ENCODE measurements around the gene PLEKHN1. TPM values are rescaled to one million over a fixed set of nuclear protein-coding genes. Genes with fewer than 3 reads are reported as not detected.

The PLEKHN1 gene
- total RNA-seq, 1 donor from 2014 or later, result 1.4 TPM

DNA sequence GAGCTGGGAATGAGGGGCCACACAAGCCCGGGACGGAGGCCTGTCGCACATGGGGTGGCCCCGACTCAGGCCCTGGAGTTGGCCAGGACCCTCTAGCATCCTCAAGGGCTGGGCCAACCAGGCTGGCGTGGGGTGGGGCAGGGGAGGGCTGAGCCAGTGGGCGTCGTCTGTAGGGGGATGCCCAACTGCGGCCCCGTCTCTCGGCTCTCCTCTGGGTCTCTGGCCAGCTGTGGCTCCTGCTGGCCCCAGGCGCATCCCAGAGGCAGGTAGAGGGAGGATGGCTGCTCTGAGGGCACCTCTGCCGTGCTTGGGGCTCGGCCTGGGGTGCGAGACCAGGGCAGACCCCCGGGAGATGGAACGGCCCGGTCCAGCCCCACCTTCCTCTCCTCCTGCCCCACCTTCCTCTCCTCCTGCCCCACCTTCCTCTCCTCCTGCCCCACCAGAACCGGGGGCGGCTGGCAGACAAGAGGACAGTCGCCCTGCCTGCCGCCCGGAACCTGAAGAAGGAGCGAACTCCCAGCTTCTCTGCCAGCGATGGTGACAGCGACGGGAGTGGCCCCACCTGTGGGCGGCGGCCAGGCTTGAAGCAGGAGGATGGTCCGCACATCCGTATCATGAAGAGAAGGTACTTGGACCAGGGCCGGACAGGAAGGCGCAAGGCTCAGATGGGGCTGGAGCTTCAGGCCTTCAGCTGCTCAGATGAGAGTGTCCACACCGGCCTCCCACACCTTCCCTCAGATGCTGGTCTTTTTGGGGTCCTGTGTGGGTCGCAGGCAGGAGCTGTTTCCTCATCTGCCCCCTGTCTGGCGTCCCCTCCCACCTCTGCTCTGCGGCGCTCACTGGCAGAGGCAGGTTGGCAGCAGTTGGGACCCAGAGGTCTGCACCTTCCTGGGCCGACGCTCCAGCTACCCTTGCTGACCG lies 36.3 kb upstream of the PLEKHN1 start:
- no peak for DNase-seq (ENCODE audit: extremely low read depth, low read depth, low spot score)

DNA sequence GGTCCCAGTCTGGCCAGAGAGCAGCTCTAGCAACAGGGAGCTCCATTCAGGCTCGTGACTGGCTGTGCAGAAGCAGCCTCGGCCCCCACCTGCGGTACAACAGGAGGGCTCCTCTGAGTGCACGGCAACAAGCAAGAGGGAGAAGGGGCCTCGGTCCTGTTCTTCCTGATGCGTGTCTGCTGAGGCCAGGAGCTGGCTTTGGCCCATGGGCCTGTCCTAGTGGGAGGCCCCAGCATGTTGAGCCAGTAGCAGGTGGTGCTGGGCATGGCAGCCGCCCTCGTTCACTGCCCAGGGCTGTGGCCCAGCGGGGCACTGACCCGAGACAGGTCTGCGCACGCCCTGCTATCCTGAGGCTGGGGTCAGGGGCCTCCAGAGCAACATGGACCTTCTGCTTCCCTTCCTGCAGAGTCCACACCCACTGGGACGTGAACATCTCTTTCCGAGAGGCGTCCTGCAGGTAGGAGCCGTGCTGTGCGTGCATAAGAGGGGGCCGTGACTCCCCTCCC lies 35.6 kb upstream of the PLEKHN1 start:
- no peak for DNase-seq (ENCODE audit: extremely low read depth, low read depth, low spot score)

DNA sequence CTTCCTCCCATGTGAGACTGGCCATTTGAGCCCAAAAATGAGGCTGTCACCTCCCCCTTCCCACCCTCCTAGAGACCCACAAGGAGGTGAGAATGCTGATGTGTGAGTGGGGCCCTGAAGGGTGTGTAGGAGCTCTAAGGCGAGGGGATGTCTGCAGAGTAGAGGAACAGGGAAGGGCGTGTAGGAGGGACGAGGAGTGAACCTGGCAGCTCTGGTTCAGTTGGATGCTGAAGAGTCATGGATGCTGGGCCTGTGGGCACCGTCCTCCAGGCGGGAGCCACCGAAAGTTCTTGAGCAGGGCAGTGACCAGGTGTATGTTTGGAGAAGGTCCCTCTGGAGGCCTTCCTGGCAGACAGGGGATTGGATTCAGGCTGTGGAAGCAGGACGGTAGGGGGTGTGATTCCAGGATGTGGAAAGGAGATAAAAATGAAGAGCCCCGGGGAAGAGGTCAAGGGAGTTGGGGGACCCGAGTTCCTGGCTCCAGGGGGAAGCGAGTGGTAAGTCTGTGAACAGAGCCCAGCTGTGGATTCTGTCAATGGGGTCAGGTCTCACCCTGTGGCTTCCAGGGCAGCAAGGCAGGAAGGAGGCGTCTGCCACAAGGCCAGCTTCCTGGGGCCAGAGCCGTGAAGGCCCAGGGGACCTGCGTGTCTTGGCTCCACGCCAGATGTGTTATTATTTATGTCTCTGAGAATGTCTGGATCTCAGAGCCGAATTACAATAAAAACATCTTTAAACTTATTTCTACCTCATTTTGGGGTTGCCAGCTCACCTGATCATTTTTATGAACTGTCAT lies 34.7 kb upstream of the PLEKHN1 start:
- DNase-seq (ENCODE audit: extremely low read depth, low read depth, low spot score), result no peak

DNA sequence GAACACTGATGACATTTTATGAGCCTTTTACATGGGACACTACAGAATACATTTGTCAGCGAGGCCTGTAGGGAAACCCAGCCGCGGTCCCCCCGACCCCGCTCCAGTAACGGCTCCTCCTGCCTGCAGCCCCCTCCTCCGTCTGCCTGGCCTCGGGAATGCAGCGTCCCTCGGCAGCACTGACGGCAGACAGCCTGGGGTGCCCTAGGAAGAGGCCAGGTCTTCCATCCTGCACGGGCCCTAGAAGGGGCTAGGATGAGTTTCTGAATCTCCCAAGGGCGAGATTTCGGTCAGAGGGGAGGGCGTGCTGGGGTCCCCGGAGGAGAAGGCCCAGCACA lies 34.1 kb upstream of the PLEKHN1 start:
- DNase-seq (ENCODE audit: extremely low read depth, low read depth, low spot score), result no peak

DNA sequence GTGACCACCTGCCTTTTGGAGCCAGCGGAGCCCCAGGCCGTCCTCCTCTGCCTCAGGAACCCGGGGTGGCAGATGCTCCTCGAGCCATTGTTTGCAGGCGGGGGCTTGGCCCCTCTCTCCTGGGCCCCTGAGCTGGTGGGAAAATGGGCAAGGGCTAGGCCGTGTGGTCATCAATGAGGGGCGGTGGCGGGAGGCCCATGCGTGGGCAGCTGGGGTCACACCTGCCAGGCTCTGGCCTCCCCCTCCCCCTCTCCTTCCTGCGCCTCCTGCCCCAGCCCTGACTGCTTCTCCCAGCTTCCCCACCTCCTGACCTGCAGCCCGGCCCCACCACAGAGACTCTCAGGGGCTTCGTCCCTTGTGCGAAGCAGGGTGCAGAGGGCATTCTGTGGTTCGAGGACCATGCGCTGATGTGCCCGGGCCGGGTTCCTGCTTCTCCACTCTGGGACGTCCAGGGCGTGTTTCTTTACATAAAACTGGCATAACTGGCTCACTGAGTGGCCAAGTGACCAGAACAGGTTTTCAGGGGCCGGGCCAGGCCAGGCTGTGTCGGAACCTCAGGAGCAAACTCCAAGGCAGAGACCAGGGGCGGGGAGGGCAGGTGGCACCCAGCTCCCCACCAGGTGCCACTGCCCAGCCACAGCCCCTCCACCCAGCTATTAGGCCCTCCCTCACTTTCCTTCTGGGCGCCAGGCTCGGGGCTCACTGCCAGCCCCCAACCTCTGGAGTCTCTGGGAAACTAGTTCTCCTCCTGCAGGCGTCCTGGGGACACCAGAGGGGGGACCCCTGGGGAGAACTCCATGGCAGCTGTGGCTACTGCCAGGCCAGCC lies 33.3 kb upstream of the PLEKHN1 start:
- no peak for DNase-seq (ENCODE audit: extremely low read depth, low read depth, low spot score)

DNA sequence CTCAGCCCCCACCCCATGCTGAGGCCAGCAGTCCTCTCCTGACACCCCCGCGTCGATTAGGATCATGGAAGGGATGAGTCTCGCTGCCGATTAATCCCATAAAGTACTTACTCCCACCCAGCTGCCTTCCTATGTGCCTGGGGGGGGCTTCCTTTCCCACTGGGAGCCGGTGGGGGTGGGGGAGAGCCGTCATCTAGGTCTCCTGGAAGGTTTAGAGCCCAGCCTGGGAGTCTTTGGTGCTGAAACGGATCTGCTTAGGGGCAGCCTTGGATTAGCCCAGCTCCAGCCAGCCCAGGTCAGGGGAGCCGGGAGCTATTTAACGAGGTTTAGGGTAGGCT lies 32.7 kb upstream of the PLEKHN1 start:
- DNase-seq (ENCODE audit: extremely low read depth, low read depth, low spot score), result no peak

DNA sequence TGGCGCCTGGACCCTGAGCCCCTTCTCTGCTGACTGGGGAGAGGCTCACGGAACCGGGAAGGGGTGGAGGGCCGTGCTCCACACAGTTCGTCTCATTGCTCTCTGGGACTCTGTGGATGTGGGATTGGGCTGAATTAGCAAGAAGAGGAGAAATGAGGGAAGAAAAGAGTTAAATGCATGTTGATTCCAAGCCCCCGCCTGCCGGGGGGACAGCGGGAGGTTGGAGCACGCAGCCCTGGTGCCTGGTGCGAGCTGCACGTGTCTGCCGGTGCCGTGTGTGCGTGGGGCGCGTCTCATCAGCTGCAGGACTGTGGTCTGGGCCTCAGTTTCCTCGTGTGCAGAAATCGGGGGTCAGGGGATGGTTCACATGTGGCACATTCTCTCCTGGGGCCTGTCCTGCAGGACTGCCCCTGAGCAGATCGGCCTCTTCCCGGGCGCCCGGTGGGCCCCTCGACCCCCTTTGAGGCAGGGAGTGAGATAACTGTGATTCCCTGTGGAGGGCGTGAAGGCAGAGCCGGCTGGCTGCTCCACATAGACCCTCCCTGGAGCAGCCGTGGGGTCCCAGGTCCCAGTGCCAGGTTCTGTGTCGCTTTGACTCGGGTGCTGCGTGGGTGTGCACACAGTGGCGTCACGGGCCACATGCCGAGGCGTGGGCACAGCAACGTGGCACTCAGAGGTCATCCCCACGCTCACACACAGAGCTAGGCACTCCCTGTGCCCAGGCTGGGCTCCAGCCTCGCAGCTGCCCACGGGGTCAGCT lies 31.1 kb upstream of the PLEKHN1 start:
- no peak for DNase-seq (ENCODE audit: extremely low read depth, low read depth, low spot score)

DNA sequence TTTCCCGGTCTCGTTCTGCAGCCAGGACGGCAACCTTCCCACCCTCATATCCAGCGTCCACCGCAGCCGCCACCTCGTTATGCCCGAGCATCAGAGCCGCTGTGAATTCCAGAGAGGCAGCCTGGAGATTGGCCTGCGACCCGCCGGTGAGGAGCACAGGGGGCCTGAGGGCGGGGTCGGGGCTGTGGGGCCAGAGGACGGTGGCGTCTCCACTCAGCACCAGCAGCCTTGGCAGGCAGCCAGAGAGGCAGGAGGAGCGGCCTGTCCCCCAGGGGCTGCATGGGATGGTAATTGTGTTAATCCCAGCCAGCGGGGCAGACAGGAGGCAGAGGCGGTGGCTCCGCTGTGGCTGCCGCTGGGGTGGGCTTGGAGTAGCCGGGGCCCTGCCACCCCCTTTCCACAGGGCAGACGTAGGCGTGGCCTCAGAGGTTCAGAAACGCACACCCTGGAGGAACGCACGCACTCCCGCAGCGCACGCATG lies 30.5 kb upstream of the PLEKHN1 start:
- DNase-seq (ENCODE audit: extremely low read depth, low read depth, low spot score), result no peak

DNA sequence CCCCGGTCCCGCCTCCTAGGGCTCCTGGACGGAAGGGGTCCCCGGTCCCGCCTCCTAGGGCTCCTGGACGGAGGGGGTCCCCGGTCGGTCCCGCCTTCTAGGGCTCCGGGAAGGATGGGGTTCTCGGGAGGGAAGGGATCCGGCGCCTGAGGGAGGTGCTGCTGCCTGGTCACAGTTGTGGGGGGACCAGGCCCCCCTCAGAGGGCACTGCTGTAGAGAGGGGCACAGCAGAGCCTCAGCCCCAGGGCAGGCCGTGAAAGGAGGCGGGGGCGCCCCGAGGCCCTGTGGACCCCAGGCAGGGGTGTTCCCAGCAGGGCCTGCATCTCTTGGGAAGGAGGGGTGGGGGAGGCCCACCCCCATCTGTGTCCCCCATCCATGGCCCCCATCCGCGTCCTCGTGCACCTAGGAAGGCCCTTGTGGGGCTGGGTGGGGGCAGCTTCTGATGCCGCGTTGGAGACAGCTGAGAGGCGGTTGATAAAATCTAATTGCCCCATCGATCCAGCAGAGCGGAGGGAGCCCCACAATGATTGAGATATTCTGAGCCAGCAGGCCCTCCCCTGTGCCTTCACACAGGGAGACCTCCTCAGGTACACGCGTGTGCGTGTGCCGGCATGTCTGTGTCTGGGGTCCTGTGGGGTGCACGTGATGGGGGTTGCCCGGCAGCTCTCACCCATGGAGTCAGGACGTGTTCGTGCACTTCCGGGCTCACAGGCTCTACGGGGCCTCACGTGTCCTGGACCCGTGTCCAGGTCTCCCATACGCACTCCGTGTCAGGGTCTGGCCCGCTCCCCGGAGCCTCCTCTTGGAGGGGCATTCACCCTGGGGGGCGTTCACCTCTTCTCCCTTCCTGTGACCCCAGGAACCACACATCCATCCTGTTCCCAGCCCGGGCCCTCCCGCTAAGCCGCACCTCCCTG lies 29.7 kb upstream of the PLEKHN1 start:
- DNase-seq (ENCODE audit: extremely low read depth, low read depth, low spot score), result no peak

DNA sequence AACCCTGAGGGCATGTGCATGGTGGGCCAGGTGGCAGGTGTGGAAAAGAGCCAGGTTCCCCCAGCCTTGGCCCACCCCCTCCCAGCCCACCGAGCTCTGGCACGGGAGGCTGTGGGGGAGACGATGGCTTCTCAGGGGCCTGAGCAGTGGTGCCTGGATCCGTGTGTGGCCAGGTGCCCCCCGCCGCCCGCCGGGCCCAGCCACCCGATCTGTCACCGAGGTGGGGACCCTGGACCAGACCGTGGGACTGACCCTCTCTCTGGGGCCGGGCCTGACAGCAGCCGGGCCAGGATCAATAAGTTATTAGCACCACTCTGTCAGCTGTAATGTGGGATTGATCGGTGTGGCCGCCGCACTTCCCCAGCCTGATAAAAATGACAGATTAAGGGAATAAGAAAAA lies 28.8 kb upstream of the PLEKHN1 start:
- DNase-seq (ENCODE audit: extremely low read depth, low read depth, low spot score), result no peak

DNA sequence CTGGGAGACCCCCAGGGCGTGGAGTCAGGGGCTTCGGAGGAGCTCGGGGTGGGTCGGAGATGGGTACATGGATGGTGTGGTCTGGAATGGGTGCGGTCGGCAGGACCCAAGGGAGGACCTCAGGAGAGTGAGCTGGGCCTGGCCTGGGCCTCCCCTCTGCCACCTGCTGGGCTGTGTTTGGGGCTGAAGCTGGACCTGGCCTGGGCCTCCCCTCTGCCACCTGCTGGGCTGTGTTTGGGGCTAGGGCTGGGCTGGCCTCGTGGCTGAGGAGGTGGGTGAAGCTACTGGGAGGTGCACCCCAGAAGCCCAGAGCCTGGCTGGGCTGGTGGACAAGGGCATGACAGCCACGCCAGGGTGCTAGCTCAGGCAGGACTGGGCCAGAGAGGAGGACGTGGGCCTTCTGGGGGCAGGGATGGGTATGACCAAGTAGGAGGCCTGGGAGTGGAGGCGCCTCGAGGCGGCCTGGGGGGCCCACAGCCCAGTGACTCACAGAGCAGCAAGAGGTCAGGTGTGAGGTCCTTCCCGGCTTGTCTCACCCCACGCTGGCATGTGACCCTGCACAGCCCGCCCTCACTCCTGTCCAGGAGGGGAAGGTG lies 28.1 kb upstream of the PLEKHN1 start:
- no peak for DNase-seq (ENCODE audit: extremely low read depth, low read depth, low spot score)

DNA sequence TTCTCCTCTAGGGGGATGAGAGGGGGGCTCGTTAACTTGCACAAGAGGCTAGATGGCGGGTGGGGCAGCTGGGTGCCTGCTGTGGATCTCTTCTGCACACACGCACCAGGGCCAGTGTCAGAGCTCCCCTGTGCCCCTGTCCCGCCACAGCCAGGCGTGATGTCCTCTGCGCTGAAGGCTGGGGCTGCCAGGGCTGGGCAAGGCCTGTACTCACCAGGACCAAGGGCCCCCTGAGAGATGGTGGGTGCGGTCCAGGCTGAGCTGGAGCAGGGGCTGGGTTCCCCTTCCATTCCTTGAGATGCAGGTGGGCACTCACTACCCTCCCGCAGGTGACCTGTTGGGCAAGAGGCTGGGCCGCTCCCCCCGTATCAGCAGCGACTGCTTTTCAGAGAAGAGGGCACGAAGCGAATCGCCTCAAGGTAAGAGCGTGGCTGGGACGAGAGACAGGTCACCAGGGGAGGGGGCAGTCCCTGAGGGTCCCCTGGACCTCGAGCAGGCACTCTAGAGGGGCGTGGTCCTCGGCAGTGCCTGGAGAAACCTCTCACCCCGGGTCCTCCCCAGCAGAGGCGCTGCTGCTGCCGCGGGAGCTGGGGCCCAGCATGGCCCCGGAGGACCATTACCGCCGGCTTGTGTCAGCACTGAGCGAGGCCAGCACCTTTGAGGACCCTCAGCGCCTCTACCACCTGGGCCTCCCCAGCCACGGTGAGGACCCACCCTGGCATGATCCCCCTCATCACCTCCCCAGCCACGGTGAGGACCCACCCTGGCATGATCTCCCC lies 27.4 kb upstream of the PLEKHN1 start:
- no peak for DNase-seq (ENCODE audit: extremely low read depth, low read depth, low spot score)

DNA sequence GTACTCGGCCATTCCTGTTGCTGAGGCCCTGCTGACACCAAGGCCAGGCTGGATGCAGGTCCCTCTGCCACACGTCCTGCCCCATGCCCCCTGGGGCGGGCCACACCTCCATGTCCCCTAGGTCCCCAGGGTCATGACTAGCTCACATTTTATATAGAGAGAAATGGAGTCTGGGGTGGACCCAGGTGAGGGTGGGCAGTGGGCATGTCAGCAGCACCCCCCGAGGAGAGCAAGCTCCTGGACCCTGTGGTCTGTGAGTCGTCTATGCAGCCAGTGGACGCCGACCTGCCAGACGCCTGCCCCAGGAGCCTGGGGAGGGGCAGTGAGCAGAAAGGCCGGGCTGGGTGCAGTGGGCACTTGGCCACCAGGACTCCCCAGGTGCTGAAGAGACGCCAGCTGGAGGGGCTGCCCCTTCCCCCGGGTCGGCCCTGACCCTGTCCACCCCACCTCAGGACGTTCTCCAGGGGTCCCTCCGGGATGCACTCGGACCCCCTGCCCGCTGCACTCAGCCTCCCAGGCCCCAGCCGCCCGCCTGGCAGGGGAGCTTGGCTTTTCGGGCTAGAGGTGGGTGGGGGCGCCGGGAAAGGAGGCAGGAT lies 26.7 kb upstream of the PLEKHN1 start:
- no peak for DNase-seq (ENCODE audit: extremely low read depth, low read depth, low spot score)

DNA sequence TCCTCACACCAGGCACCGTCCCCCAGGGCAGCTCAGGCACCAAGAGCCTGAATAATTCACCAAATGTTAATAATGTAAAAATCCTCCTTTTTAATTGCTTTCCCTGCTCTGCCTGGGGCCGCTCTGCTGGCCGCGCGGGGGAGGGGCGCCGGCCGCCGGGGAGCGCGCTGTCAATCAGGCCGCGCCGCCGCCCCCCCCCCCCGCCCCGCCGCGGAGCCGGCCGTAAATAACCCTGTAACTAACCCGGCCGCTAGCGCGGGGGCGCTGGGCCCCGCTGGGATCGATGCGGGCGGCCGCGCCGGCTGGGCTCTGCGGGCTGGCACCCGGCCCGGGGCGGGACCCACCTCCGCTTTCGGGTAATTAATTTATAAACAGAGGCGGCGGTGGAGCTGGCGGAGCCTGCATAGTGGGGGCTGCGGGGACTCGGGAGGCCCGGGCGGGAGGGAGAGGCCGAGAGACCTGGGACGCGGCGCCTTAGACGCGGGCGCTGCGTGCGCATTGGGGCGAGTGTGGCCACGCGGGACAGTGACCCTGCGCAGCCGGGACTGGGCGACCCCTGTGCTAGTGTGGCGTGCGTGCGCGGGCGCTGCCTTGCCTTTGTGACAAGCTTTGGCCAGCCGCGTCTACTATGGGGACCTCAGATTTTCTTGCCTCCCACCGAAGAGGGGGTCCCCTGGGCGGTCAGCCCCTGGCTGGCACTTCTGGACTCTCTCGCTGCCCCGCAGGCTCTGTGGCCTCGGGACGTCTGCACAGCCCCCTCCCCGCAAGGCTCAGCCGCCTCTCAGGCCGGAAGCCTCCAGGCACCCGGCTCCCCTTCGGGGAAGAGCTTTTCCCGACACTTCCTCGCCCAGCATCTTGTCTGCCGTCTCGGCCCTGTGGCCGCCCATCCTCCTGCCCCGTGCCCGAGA lies 25.9 kb upstream of the PLEKHN1 start:
- no peak for DNase-seq (ENCODE audit: extremely low read depth, low read depth, low spot score)

DNA sequence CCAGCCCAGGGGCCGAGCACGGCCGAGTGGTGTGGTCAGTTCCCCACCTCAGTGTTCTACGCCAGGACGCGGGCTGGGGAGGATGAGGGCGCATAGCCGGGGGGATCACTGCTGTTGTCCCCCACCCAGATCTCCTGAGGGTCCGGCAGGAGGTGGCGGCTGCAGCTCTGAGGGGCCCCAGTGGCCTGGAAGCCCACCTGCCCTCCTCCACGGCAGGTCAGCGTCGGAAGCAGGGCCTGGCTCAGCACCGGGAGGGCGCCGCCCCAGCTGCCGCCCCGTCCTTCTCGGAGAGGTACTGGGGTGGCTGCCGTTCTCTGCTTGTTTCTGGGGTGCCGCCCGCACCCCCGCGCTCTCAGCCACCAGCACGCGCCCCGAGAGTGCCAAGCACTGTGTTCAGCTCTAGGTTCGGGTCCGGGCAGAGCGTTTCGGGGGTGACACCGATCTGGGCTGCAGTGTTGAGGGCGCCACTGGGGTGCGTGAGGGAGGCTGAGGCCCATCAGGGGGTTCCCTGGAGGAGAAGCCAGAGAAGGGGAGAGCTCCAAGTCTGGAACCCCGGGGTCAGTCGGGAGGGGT lies 25.2 kb upstream of the PLEKHN1 start:
- DNase-seq (ENCODE audit: extremely low read depth, low read depth, low spot score), result no peak

All from glomerular endothelial cell (primary cell).